ENCODE data around the gene EBP.

EBP gene

GRCh38 chrX:48475296-48475695 lies 46.3 kb upstream of the EBP start:
- TF ChIP-seq CTCF (IDR thresholded peaks at IDR 0.05; ENCODE audit: insufficient read depth, missing control alignments), result no peak
- DNase-seq (ENCODE audit: insufficient read length, low spot score), result no peak
- FAIRE-seq, result no peak

GRCh38 chrX:48475774-48476577 lies 45.6 kb upstream of the EBP start, which contains the start of gene FTSJ1:
FTSJ1 (plus strand) TSS chrX:48476199; CDS start chrX:48478048, 1,849 bp downstream.
- FAIRE-seq, result no peak

GRCh38 chrX:48476919-48477318 lies 44.7 kb upstream of the EBP start:
- no peak for DNase-seq (ENCODE audit: insufficient read length, low spot score)
- no peak for TF ChIP-seq CTCF (IDR thresholded peaks at IDR 0.05; ENCODE audit: insufficient read depth, missing control alignments)
- FAIRE-seq, result no peak

More at GRCh38 chrX:48475774-48476577, 45.6 kb upstream of the EBP start, which contains the start of gene FTSJ1:
- peak; percentile 65 for DNase-seq (ENCODE audit: insufficient read length, low spot score)
- no peak for TF ChIP-seq CTCF (IDR thresholded peaks at IDR 0.05; ENCODE audit: insufficient read depth, missing control alignments)

GRCh38 chrX:48477960-48478755 lies 43.5 kb upstream of the EBP start:
- FAIRE-seq, result no peak
- DNase-seq (ENCODE audit: insufficient read length, low spot score), result no peak
- TF ChIP-seq CTCF (IDR thresholded peaks at IDR 0.05; ENCODE audit: insufficient read depth, missing control alignments), result no peak

- FAIRE-seq (no peak), DNase-seq (ENCODE audit: insufficient read length, low spot score) (no peak)
- TF ChIP-seq CTCF (IDR thresholded peaks at IDR 0.05; ENCODE audit: insufficient read depth, missing control alignments), result no peak
Measured at GRCh38 chrX:48478806-48479205, 42.8 kb upstream of the EBP start.

GRCh38 chrX:48480142-48480541 lies 41.5 kb upstream of the EBP start:
- FAIRE-seq (no peak), DNase-seq (ENCODE audit: insufficient read length, low spot score) (no peak)
- TF ChIP-seq CTCF (IDR thresholded peaks at IDR 0.05; ENCODE audit: insufficient read depth, missing control alignments), result no peak
